Liver (tissue), 9 donors: ENCODE results near the gene ITGB6. TPM values are rescaled to one million over a fixed set of nuclear protein-coding genes. Genes with fewer than 3 reads are reported as not detected.

Source experiments
- DNase-seq: peaks from one replicate; pipeline ENCODE4 v3.0.0-alpha.2; 2017; ENCODE audit warnings: low spot score
- H3K27ac ChIP-seq, 2 donors: one replicate each; pipeline ENCODE4 v1.7.0; 2013; ENCODE audit warnings: inconsistent platforms in 2 of 2, low read length in 2 of 2, control low read depth in 1 of 2, low read depth in 1 of 2, mild to moderate bottlenecking in 1 of 2
- H3K27me3 ChIP-seq, 4 donors: one replicate each; pipeline versions ENCODE4 v1.6.1 to v1.7.0; 2013; ENCODE audit warnings: low read length in 3 of 4, inconsistent platforms in 1 of 4, mild to moderate bottlenecking in 1 of 4, moderate library complexity in 1 of 4; ENCODE audit not compliant: control insufficient read depth in 4 of 4, insufficient read depth in 4 of 4
- H3K36me3 ChIP-seq, 4 donors: one replicate each; pipeline versions ENCODE4 v1.6.1 to v1.7.0; 2013; ENCODE audit warnings: low read length in 3 of 4, mild to moderate bottlenecking in 3 of 4, low read depth in 1 of 4, moderate library complexity in 1 of 4; ENCODE audit not compliant: control insufficient read depth in 4 of 4, insufficient read depth in 3 of 4
- H3K4me1 ChIP-seq, 4 donors: one replicate each; pipeline versions ENCODE4 v1.6.1 to v1.7.0; 2013; ENCODE audit warnings: low read length in 3 of 4, mild to moderate bottlenecking in 3 of 4, moderate library complexity in 1 of 4; ENCODE audit not compliant: control insufficient read depth in 4 of 4, insufficient read depth in 4 of 4
- H3K4me3 ChIP-seq, 3 donors: one replicate each; pipeline versions ENCODE4 v1.6.1 to v1.7.0; 2013; ENCODE audit warnings: low read length in 3 of 3, control low read depth in 1 of 3, low read depth in 1 of 3, mild to moderate bottlenecking in 1 of 3
- H3K9ac ChIP-seq, 2 donors: one replicate each; pipeline ENCODE4 v1.7.0; 2013; ENCODE audit warnings: low read length in 2 of 2, mild to moderate bottlenecking in 2 of 2, moderate library complexity in 2 of 2, control low read depth in 1 of 2, low read depth in 1 of 2
- H3K9me3 ChIP-seq, 4 donors: one replicate each; pipeline versions ENCODE4 v1.6.1 to v1.7.0; 2013; ENCODE audit warnings: low read length in 3 of 4; ENCODE audit not compliant: control insufficient read depth in 4 of 4
- CTCF ChIP-seq: fragments of 150-350 bp; IDR thresholded peaks from 2 replicates; pipeline ENCODE4 v1.5.1; 2017; ENCODE audit warnings: improper control_type of control experiment, low read depth, low read length; ENCODE audit not compliant: missing input control
- FOXA2 ChIP-seq: IDR thresholded peaks from 2 replicates; pipeline ENCODE4 v1.6.1; 2016; ENCODE audit warnings: antibody characterized with exemption
- MAX ChIP-seq: IDR thresholded peaks from 2 replicates; pipeline ENCODE4 v1.6.1; 2016; ENCODE audit warnings: antibody characterized with exemption
- NR2F2 ChIP-seq: IDR thresholded peaks from 2 replicates; pipeline ENCODE4 v1.6.1; 2016; ENCODE audit warnings: antibody characterized with exemption
- RAD21 ChIP-seq, 2 donors: IDR thresholded peaks; 2 replicates each; pipeline ENCODE4 v1.6.1; 2016; ENCODE audit warnings: antibody characterized with exemption in 2 of 2, mild to moderate bottlenecking in 2 of 2
- REST ChIP-seq: IDR thresholded peaks from 2 replicates; pipeline ENCODE4 v1.6.1; 2016; ENCODE audit warnings: antibody characterized with exemption, mild to moderate bottlenecking
- RXRA ChIP-seq, 2 donors: IDR thresholded peaks; 2 replicates each; pipeline ENCODE4 v1.6.1; 2017 to 2018; ENCODE audit warnings: antibody characterized with exemption in 2 of 2, mild to moderate bottlenecking in 1 of 2
- TAF1 ChIP-seq: conservative IDR thresholded peaks from 2 replicates; pipeline ENCODE4 v1.6.1; 2016; ENCODE audit warnings: antibody characterized with exemption, mild to moderate bottlenecking
- YY1 ChIP-seq: IDR thresholded peaks from 2 replicates; pipeline ENCODE4 v1.6.1; 2016; ENCODE audit warnings: antibody characterized with exemption, mild to moderate bottlenecking
- ZBTB33 ChIP-seq: IDR thresholded peaks from 2 replicates; pipeline ENCODE4 v1.6.1; 2016; ENCODE audit warnings: antibody characterized with exemption
- WGBS: extraction: QIAGEN DNeasy Blood & Tissue Kit; methylation state at CpG from one replicate; pipeline ENCODE4 v1.1.7; 2013; 5-methylcytosine and 5-hydroxymethylcytosine counted together
- polyA plus RNA-seq, 2 donors: library from polyadenylated mRNA; stranded (reverse) in 1 of 2; unstranded in 1 of 2; fragments of 200-250 nt in 1 of 2; fragments of >200 nt in 1 of 2; fragmentation: Nextera tagmentation in 1 of 2; extraction: Ambion mirVana in 1 of 2; gene quantifications; one replicate each; pipeline versions ENCODE4 v1.2.1 to v1.2.3, GENCODE V29; 2013 to 2015
- total RNA-seq, 2 donors: library from RNA; depleted of rRNA; stranded (reverse); fragments of >200 nt; gene quantifications; one replicate each; pipeline ENCODE4 v1.2.3, GENCODE V29; 2014
- donor health status: healthy.
- donor health status: healthy.
- donor health status: healthy.
- donor health status: healthy.
- donor health status: healthy.

ITGB6 gene
- total and polyA plus RNA-seq, 4 donors: 0.03 to 0.10 (median 0.08) TPM; not detected in 1

- no peak for TF ChIP-seq RXRA (IDR thresholded peaks at IDR 0.05)
- no peak for TF ChIP-seq NR2F2
- TF ChIP-seq YY1: no peak
These were observed 13.4 kb upstream of the ITGB6 start (continued) for GRCh38 chr2:160213511-160213910.

- H3K4me3 ChIP-seq: no peak overlapping the region
- no peaks in the 10 kb centered on the region for H3K9me3 ChIP-seq
- H3K36me3 ChIP-seq: no peaks in the 10 kb centered on the region
- no peak for TF ChIP-seq TAF1
- TF ChIP-seq RAD21 (IDR thresholded peaks at IDR 0.05): peak; percentile 72 to 83
- TF ChIP-seq REST: no peak
- no peak for TF ChIP-seq RXRA (IDR thresholded peaks at IDR 0.05)
- TF ChIP-seq ZBTB33: no peak
- TF ChIP-seq FOXA2: no peak
- TF ChIP-seq CTCF: peak; percentile 64
- WGBS: 50% methylated on average over 11 of the region's 11 CpGs
- peak; percentile 71 for DNase-seq
- H3K9ac ChIP-seq: no peak overlapping the region
- H3K4me1 ChIP-seq: peaks cover 0 to 3% (median 0%) of the 10 kb centered on the region in 4 donors
- H3K27me3 ChIP-seq: no peaks in the 10 kb centered on the region
- H3K27ac ChIP-seq: no peak overlapping the region
These were observed 10.6 kb upstream of the ITGB6 start for GRCh38 chr2:160210599-160211138.

GRCh38 chr2:160209516-160209856, 9.4 kb upstream of the ITGB6 start:
- Histone ChIP-seq H3K9me3 (no peaks in the 10 kb centered on the region), H3K36me3 (no peaks in the 10 kb centered on the region), H3K27me3 (no peaks in the 10 kb centered on the region), H3K4me1 (peaks cover 0 to 3% (median 0%) of the 10 kb centered on the region in 4 donors), H3K27ac (no peak overlapping the region), H3K4me3 (no peak overlapping the region), H3K9ac (no peak overlapping the region)
- TF ChIP-seq RXRA (IDR thresholded peaks at IDR 0.05): no peak
- no peak for TF ChIP-seq MAX
- 77% methylated on average over 1 of the region's 1 CpG for WGBS
- DNase-seq: no peak
